VCaP (cell line): ENCODE results near the gene C11orf42.
A peak's percentile ranks its signal among the peaks of the same experiment; 100 is the strongest.
"Not testable (repeated sequence)": the region's sequence is repeated elsewhere in the genome, so short reads cannot be mapped to it uniquely, and the experiment has no call there.

ENCODE experiments used
- H3K27ac ChIP-seq: fragments of 450-650 bp; 2 replicates; pipeline ENCODE4 v1.5.1; 2017
- CTCF ChIP-seq: fragments of 450-650 bp; conservative IDR thresholded peaks from 2 replicates; pipeline ENCODE4 v1.5.1; 2017; ENCODE audit warnings: mild to moderate bottlenecking, moderate library complexity

C11orf42 gene

GRCh38 chr11:6245536-6245935 lies 40.2 kb downstream of the C11orf42 start:
- H3K27ac ChIP-seq, result no peak overlapping the region
- TF ChIP-seq CTCF, result no peak

GRCh38 chr11:6248248-6248647 lies 42.9 kb downstream of the C11orf42 start:
- H3K27ac ChIP-seq, result no peak overlapping the region
- TF ChIP-seq CTCF, result no peak

GRCh38 chr11:6248897-6249296 lies 43.5 kb downstream of the C11orf42 start:
- H3K27ac ChIP-seq, result not testable (repeated sequence)

- no peak overlapping the region for H3K27ac ChIP-seq
- TF ChIP-seq CTCF, result no peak
Observed at GRCh38 chr11:6249770-6250555, 44.6 kb downstream of the C11orf42 start.

DNA sequence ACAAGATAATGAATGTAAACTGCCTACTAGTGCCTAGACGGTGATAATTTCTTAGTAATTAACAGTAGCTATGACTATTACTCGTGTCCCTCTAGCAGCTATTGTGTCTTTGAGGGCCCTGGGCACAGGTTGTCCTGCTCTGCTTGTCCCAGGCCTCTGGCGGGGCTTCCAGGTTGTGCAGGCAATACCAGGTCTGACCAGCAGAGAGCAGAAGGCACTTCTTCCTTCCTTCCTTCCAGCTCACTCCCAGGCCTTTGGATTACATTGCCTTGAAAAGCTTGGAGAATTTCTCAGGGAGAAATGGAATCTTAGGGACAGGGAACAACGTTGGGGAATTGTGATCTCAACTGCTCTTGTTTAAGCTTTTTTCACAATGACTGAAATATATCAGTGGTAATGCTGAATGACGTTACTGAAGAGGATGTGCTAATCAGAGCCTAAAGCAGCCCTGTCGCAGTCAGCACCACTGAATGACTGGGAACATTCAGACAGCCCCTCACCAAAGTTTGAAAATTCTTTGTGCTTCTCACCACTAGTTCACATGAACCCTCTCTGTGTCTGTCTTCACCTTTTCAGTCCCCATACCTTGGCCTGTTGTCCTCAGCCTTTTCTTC lies 45.9 kb downstream of the C11orf42 start:
- TF ChIP-seq CTCF, result peak; percentile 68
- H3K27ac ChIP-seq, result peak overlapping the region; percentile 82

DNA sequence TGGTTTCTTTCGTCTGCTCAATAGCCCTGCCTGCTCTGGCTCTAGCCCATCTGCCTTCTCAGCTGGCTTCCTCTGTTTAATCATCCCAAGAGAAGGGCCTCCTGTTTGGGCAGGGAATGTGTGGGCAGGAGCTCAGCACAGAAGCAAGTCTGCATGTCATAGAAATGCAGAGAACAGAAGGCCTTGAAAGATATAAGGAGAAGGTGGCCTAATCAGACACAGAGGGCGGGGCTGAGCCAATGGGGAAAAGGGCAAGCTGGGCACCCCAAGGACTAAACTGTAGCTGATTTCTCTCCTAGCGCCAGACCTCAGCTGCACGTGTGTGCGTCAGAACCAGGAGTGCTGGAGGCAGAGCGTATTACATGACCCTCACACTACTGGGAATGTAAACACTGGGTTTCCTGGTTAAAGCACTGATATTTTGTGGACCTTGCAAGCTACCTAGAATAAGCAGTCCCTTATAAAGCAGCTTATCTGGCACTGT lies 46.7 kb downstream of the C11orf42 start:
- peak overlapping the region; percentile 82 for H3K27ac ChIP-seq
- no peak for TF ChIP-seq CTCF

GRCh38 chr11:6253197-6253596 lies 47.8 kb downstream of the C11orf42 start:
- TF ChIP-seq CTCF, result no peak
- H3K27ac ChIP-seq, result peak overlapping the region; percentile 82

- no peak overlapping the region for H3K27ac ChIP-seq
- TF ChIP-seq CTCF, result no peak
Observed at GRCh38 chr11:6258141-6258540, 52.8 kb downstream of the C11orf42 start.
